GM21576 (cell line): ENCODE data around the gene RBBP4.
"Not testable (repeated sequence)": the region's sequence is repeated elsewhere in the genome, so short reads cannot be mapped to it uniquely, and the experiment has no call there.

Experiments used
- ATAC-seq: cut with Tn5 transposase; IDR thresholded peaks from one replicate; pipeline ENCODE4 v1.9.1; 2021; ENCODE audit warnings: mild to moderate bottlenecking, moderate library complexity; ENCODE audit not compliant: unreplicated experiment

Gene RBBP4

GRCh38 chr1:32685498-32685897 lies 34.5 kb downstream of the RBBP4 start:
- ATAC-seq, result no peak

- ATAC-seq, result no peak
Observed at GRCh38 chr1:32686387-32686786, 35.4 kb downstream of the RBBP4 start.

- ATAC-seq, result no peak
Observed at GRCh38 chr1:32693455-32694174, 42.6 kb downstream of the RBBP4 start.

GRCh38 chr1:32695098-32695904 lies 44.3 kb downstream of the RBBP4 start:
- ATAC-seq, result no peak

GRCh38 chr1:32696041-32696440 lies 45.0 kb downstream of the RBBP4 start:
- no peak for ATAC-seq

- not testable (repeated sequence) for ATAC-seq
Observed at GRCh38 chr1:32696996-32697395, 46.0 kb downstream of the RBBP4 start.

GRCh38 chr1:32701421-32701911 lies 50.5 kb downstream of the RBBP4 start:
- ATAC-seq, result no peak

- no peak for ATAC-seq
Observed at GRCh38 chr1:32701951-32702598, 51.1 kb downstream of the RBBP4 start.

GRCh38 chr1:32702599-32703478 lies 51.8 kb downstream of the RBBP4 start, which contains the start of gene SYNC:
Gene SYNC, minus strand, starts transcription at chr1:32702770. Its CDS starts 110 bp downstream, at chr1:32702660.
- ATAC-seq, result no peak

GRCh38 chr1:32703479-32704291 lies 52.7 kb downstream of the RBBP4 start:
- no peak for ATAC-seq

- ATAC-seq, result no peak
Observed at GRCh38 chr1:32705516-32705915, 54.5 kb downstream of the RBBP4 start.

- no peak for ATAC-seq
Observed at GRCh38 chr1:32706491-32706890, 55.5 kb downstream of the RBBP4 start.

- ATAC-seq, result no peak
Observed at GRCh38 chr1:32709075-32709474, 58.1 kb downstream of the RBBP4 start.

- ATAC-seq, result no peak
Observed at GRCh38 chr1:32709476-32709875, 58.5 kb downstream of the RBBP4 start.

GRCh38 chr1:32711221-32711620 lies 60.2 kb downstream of the RBBP4 start:
- ATAC-seq, result not testable (repeated sequence)

- ATAC-seq, result no peak
Observed at GRCh38 chr1:32713081-32713480, 62.1 kb downstream of the RBBP4 start.

- ATAC-seq, result no peak
Observed at GRCh38 chr1:32714277-32714676, 63.3 kb downstream of the RBBP4 start.

GRCh38 chr1:32715901-32716311 lies 64.9 kb downstream of the RBBP4 start:
- ATAC-seq, result no peak

- ATAC-seq, result peak; percentile 61
Observed at GRCh38 chr1:32716312-32717148, 65.5 kb downstream of the RBBP4 start.
